ENCODE results near the gene CHID1.
A peak's percentile ranks its signal among the peaks of the same experiment; 100 is the strongest.

The CHID1 gene

GRCh38 chr11:951507-951906, 40.9 kb upstream of the CHID1 start:
- no peaks in the 10 kb centered on the region for H3K4me1 ChIP-seq (ENCODE audit: insufficient read depth, poor library complexity, severe bottlenecking)
- peaks cover 2% of the 10 kb centered on the region for H3K9me3 ChIP-seq (ENCODE audit: severe bottlenecking)
- no peak overlapping the region for H3K27ac ChIP-seq (ENCODE audit: poor library complexity, severe bottlenecking)
- ATAC-seq (ENCODE audit: low read depth): no peak
- TF ChIP-seq CTCF (IDR thresholded peaks at IDR 0.05; ENCODE audit: poor library complexity, severe bottlenecking): no peak
- DNase-seq (ENCODE audit: low spot score): no peak
- no peaks in the 10 kb centered on the region for H3K27me3 ChIP-seq (ENCODE audit: insufficient read depth, poor library complexity, severe bottlenecking)
- no peak overlapping the region for H3K4me3 ChIP-seq (ENCODE audit: severe bottlenecking)
- H3K36me3 ChIP-seq (ENCODE audit: low read depth): peaks cover 13% of the 10 kb centered on the region

GRCh38 chr11:947744-948143, 37.1 kb upstream of the CHID1 start:
- H3K27ac ChIP-seq (ENCODE audit: poor library complexity, severe bottlenecking): no peak overlapping the region
- H3K36me3 ChIP-seq (ENCODE audit: low read depth): peaks cover 18% of the 10 kb centered on the region
- no peak for DNase-seq (ENCODE audit: low spot score)
- no peak overlapping the region for H3K4me3 ChIP-seq (ENCODE audit: severe bottlenecking)
- no peak for TF ChIP-seq CTCF (IDR thresholded peaks at IDR 0.05; ENCODE audit: poor library complexity, severe bottlenecking)
- H3K9me3 ChIP-seq (ENCODE audit: severe bottlenecking): peaks cover 2% of the 10 kb centered on the region
- H3K27me3 ChIP-seq (ENCODE audit: insufficient read depth, poor library complexity, severe bottlenecking): no peaks in the 10 kb centered on the region
- ATAC-seq (ENCODE audit: low read depth): no peak
- peaks cover under 1% of the 10 kb centered on the region for H3K4me1 ChIP-seq (ENCODE audit: insufficient read depth, poor library complexity, severe bottlenecking)

- peaks cover 18% of the 10 kb centered on the region for H3K36me3 ChIP-seq (ENCODE audit: low read depth)
- no peak overlapping the region for H3K4me3 ChIP-seq (ENCODE audit: severe bottlenecking)
- H3K27ac ChIP-seq (ENCODE audit: poor library complexity, severe bottlenecking): no peak overlapping the region
- H3K27me3 ChIP-seq (ENCODE audit: insufficient read depth, poor library complexity, severe bottlenecking): no peaks in the 10 kb centered on the region
- peaks cover 8% of the 10 kb centered on the region for H3K4me1 ChIP-seq (ENCODE audit: insufficient read depth, poor library complexity, severe bottlenecking)
- ATAC-seq (ENCODE audit: low read depth) (no peak), DNase-seq (ENCODE audit: low spot score) (no peak)
- TF ChIP-seq CTCF (IDR thresholded peaks at IDR 0.05; ENCODE audit: poor library complexity, severe bottlenecking): no peak
- peaks cover 2% of the 10 kb centered on the region for H3K9me3 ChIP-seq (ENCODE audit: severe bottlenecking)
Observed at GRCh38 chr11:945986-946385, 35.4 kb upstream of the CHID1 start.

- no peak overlapping the region for H3K4me3 ChIP-seq (ENCODE audit: severe bottlenecking)
- H3K27me3 ChIP-seq (ENCODE audit: insufficient read depth, poor library complexity, severe bottlenecking): no peaks in the 10 kb centered on the region
- peaks cover 18% of the 10 kb centered on the region for H3K36me3 ChIP-seq (ENCODE audit: low read depth)
- H3K4me1 ChIP-seq (ENCODE audit: insufficient read depth, poor library complexity, severe bottlenecking): peaks cover 8% of the 10 kb centered on the region
- DNase-seq (ENCODE audit: low spot score) (no peak), ATAC-seq (ENCODE audit: low read depth) (no peak)
- H3K27ac ChIP-seq (ENCODE audit: poor library complexity, severe bottlenecking): no peak overlapping the region
- peaks cover 2% of the 10 kb centered on the region for H3K9me3 ChIP-seq (ENCODE audit: severe bottlenecking)
- no peak for TF ChIP-seq CTCF (IDR thresholded peaks at IDR 0.05; ENCODE audit: poor library complexity, severe bottlenecking)
Observed at GRCh38 chr11:944711-945470, 34.3 kb upstream of the CHID1 start.

- Histone ChIP-seq H3K4me1 (ENCODE audit: insufficient read depth, poor library complexity, severe bottlenecking) (peaks cover 14% of the 10 kb centered on the region), H3K4me3 (ENCODE audit: severe bottlenecking) (no peak overlapping the region), H3K27me3 (ENCODE audit: insufficient read depth, poor library complexity, severe bottlenecking) (no peaks in the 10 kb centered on the region), H3K9me3 (ENCODE audit: severe bottlenecking) (no peaks in the 10 kb centered on the region), H3K36me3 (ENCODE audit: low read depth) (peaks cover 9% of the 10 kb centered on the region), H3K27ac (ENCODE audit: poor library complexity, severe bottlenecking) (no peak overlapping the region)
- ATAC-seq (ENCODE audit: low read depth) (peak; percentile 50; the same call in 1 of the 3 replicates), DNase-seq (ENCODE audit: low spot score) (no peak)
- no peak for TF ChIP-seq CTCF (IDR thresholded peaks at IDR 0.05; ENCODE audit: poor library complexity, severe bottlenecking)
Observed at GRCh38 chr11:942823-943222, 32.2 kb upstream of the CHID1 start.
